ENCODE results near the gene NUP107. TPM values are rescaled to one million over a fixed set of nuclear protein-coding genes. Genes with fewer than 3 reads are reported as not detected.
A peak's percentile ranks its signal among the peaks of the same experiment; 100 is the strongest.
"Not testable (repeated sequence)": the region's sequence is repeated elsewhere in the genome, so short reads cannot be mapped to it uniquely, and the experiment has no call there.

Gene NUP107
- total RNA-seq (2014; rRNA removed; shearing (Covaris generic)) = 58.3 and 145 TPM in 2 replicates

GRCh38 chr12:68686595-68687521, at the start of gene NUP107:
TSS of gene NUP107 (plus strand) at chr12:68686978. CDS start at chr12:68687066, 88 bp downstream.
- DNase-seq (ENCODE audit: low spot score) = peak; percentile 96
- in situ Hi-C loops (cut with HindIII; ENCODE audit: low sequenced_read_pairs) = no loop called here

GRCh38 chr12:68637439-68637838, 49.3 kb upstream of the NUP107 start:
- in situ Hi-C loops (cut with HindIII; ENCODE audit: low sequenced_read_pairs); DNase-seq (ENCODE audit: low spot score): not testable (repeated sequence)

DNA sequence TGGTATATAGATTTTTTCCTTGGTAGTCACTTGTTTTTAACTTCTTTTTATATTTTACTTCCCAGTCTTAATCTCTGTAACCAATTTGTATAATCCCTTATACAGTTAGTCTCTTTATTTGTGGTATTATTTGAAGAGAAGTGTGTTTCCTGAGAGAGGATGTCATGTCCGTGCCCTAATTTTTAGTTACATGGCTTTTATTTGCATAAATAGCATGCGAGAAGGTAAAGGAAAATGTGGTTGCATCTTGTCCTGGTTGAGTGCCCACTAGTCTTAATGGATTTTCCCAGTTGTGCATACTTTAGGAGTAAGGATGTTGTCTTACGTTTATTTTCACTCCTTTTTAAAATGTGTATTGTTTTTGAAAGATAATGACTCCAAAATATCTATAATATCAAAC, 48.6 kb upstream of the NUP107 start:
- DNase-seq (ENCODE audit: low spot score) = no peak

DNA sequence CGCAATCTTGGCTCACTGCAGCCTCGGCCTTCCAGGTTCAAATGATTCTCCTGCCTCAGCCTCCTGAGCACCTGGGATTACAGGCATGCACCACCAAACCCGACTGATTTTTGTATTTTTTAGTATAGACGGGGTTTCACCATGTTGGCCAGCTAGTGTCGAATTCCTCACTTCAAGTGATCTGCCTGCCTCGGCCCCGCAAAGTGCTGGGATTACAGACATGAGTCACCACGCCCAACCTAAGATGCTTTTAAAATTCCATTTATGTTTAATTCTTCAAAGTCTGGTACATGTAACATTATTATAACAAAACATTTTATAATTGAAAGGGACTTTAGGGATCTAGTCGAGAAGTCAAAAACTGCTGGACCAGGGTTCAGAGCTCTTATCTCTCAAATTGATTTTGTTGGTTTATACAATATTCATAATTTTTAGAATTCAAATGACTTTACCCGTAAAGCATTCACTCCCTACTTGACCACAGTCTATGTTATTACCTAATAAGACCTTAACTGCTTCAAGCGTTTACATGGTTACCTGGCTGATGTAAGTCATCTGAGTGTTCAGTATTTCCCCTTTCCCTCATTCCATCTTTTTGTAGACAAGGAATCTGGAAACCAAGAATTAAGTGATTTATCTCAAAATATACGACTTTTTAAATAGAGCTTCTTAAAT, 47.9 kb upstream of the NUP107 start:
- in situ Hi-C loops (cut with HindIII; ENCODE audit: low sequenced_read_pairs) = no loop called here
- DNase-seq (ENCODE audit: low spot score) = no peak

More for the DNA sequence above, 48.6 kb upstream of the NUP107 start:
- in situ Hi-C loops (cut with HindIII; ENCODE audit: low sequenced_read_pairs) = no loop called here

DNA sequence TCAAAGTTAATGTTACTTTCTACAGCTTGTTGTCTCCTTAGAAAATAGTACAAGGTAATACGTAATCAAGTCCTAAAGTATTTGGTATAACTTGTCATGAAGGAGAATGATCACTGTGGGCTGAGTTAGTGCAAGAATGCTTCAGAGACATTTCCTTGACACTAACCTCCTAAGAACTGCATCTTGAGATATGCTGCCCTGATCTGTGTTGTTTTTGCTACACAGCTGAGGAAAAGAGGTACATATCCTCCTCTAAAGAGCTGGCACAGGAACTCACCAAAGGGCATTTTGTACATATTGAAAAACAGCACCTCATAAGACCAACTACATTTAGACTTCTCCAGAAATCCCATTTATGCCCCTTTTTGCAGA, 47.4 kb upstream of the NUP107 start:
- in situ Hi-C loops (cut with HindIII; ENCODE audit: low sequenced_read_pairs) = no loop called here

DNA sequence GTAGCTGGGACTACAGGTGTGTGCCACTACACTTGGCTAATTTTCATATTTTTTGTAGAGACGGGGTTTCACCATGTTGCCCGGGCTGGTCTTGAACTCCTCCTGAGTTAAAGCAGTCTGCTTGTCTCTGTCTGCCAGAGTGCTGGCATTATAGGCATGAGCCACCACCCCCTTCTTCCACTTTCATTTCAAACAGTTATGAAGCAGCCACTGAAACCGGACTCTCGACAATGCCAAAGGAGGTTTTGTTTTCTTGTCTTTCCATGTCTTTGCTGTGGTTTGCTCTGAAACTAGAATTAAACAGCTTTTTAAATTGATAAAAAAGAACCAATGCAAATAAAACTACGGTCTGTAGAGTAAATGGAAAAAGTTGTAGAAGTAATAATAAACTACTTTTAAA, 45.6 kb upstream of the NUP107 start:
- in situ Hi-C loops (cut with HindIII; ENCODE audit: low sequenced_read_pairs) = no loop called here
- no peak for DNase-seq (ENCODE audit: low spot score)

More for the DNA sequence above, 47.4 kb upstream of the NUP107 start:
- no peak for DNase-seq (ENCODE audit: low spot score)

- in situ Hi-C loops (cut with HindIII; ENCODE audit: low sequenced_read_pairs) = no loop called here
- DNase-seq (ENCODE audit: low spot score) = no peak
Observed at GRCh38 chr12:68646484-68646883, 40.3 kb upstream of the NUP107 start.

DNA sequence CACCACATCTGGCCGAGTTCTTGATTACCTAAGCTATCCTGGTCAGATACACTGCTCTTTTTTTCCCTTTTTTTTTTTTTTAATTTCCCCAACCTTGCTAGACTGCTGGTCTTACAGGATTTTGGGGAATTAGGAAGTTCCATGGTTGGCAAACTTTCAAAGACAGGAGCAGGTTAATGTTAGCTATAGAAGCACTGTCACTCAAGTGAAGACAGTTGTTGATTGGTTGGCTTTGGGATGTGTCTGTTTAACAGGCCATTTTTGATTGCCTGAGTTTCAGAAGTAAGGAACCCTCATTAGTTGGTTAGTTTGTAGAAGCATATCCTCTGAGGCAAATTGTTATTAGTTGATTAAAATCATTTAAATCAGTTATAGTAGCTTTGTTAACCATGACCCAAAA, 39.3 kb upstream of the NUP107 start:
- in situ Hi-C loops (cut with HindIII; ENCODE audit: low sequenced_read_pairs) = no loop called here
- no peak for DNase-seq (ENCODE audit: low spot score)

DNA sequence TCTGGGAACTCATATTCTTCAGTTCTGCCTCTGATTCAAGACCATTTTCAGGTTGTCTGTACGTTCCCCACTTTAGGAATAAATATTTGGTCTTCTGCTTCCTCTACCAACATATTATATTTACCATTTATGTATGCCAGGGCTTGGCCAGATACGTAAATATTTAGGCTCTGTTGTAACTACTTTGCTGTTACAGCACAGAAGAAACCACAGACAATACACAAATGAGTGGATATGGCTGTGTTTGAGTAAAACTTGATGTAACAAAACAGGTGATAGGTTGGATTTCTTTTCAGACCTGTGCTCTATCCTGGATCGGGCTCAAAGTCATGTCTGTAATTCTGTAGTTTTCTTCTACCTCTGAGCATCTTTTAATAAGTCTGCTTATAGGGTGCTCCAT, 38.6 kb upstream of the NUP107 start:
- in situ Hi-C loops (cut with HindIII; ENCODE audit: low sequenced_read_pairs) = no loop called here
- DNase-seq (ENCODE audit: low spot score) = no peak

- in situ Hi-C loops (cut with HindIII; ENCODE audit: low sequenced_read_pairs) = no loop called here
- no peak for DNase-seq (ENCODE audit: low spot score)
Observed at GRCh38 chr12:68665016-68665569, 21.7 kb upstream of the NUP107 start.

DNA sequence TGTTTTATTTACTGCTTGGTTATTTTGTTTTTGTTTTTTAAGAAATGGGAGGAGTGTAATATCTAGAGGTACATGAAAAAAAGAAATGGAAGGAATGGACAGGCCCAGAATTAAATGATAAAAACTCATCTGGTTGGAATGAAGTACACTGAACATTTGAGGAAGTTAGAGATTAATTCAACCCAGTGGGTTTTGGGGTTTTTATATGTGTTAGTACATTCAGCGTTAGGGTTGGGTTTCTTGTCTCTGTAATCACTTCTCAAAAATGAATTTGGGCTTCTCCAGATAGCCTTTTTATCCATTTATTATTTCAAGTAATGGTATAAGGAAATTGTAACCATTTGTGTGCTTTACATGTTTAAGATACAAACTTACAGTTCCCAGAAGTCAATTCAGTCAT, 19.5 kb upstream of the NUP107 start:
- in situ Hi-C loops (cut with HindIII; ENCODE audit: low sequenced_read_pairs) = no loop called here
- no peak for DNase-seq (ENCODE audit: low spot score)

DNA sequence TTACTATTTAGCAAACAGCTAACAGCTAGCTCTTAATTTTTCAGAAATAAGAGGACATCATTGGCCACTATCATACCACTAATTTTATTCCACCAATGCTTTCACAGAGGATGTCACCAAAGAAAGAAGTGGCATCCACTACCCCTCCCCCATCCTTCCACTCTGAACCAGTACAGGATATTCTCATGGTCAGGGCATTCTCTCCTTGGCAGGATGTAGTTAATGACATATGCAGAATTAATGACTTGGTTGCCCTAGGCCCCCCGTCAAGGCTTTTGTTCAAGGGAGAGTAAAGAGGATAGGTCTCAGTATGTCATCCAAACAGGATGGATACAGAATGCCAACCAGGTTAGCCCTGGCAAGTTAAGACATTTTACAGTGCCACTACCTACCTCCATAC, 18.9 kb upstream of the NUP107 start:
- no peak for DNase-seq (ENCODE audit: low spot score)
- in situ Hi-C loops (cut with HindIII; ENCODE audit: low sequenced_read_pairs) = no loop called here

- no peak for DNase-seq (ENCODE audit: low spot score)
- in situ Hi-C loops (cut with HindIII; ENCODE audit: low sequenced_read_pairs) = no loop called here
Observed at GRCh38 chr12:68671179-68671578, 15.6 kb upstream of the NUP107 start.

- in situ Hi-C loops (cut with HindIII; ENCODE audit: low sequenced_read_pairs) = no loop called here
- no peak for DNase-seq (ENCODE audit: low spot score)
Observed at GRCh38 chr12:68673788-68674187, 13.0 kb upstream of the NUP107 start.

GRCh38 chr12:68674376-68674775, 12.4 kb upstream of the NUP107 start:
- DNase-seq (ENCODE audit: low spot score) = no peak
- in situ Hi-C loops (cut with HindIII; ENCODE audit: low sequenced_read_pairs) = no loop called here

- in situ Hi-C loops (cut with HindIII; ENCODE audit: low sequenced_read_pairs) = no loop called here
Observed at GRCh38 chr12:68675101-68675842, 11.5 kb upstream of the NUP107 start.

GRCh38 chr12:68676854-68677253, 9.9 kb upstream of the NUP107 start:
- in situ Hi-C loops (cut with HindIII; ENCODE audit: low sequenced_read_pairs); DNase-seq (ENCODE audit: low spot score): not testable (repeated sequence)

More at GRCh38 chr12:68675101-68675842, 11.5 kb upstream of the NUP107 start:
- no peak for DNase-seq (ENCODE audit: low spot score)

DNA sequence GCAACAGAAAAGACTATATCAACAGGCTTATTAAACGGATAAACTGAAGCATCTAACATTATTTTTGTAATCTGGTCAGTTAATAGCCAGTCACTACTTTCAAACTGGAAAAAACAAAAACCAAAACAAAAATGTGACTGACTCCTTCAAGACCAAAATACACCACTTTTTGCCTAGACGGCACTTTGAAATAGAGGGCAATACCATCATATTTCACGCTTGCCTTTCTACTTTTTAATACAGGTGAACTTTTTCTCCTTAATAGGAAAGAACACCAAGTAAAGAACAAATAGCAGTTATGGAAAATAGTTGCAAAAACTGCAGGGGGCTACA, 550 bp upstream of the NUP107 start:
- DNase-seq (ENCODE audit: low spot score) = no peak
- in situ Hi-C loops (cut with HindIII; ENCODE audit: low sequenced_read_pairs) = no loop called here

DNA sequence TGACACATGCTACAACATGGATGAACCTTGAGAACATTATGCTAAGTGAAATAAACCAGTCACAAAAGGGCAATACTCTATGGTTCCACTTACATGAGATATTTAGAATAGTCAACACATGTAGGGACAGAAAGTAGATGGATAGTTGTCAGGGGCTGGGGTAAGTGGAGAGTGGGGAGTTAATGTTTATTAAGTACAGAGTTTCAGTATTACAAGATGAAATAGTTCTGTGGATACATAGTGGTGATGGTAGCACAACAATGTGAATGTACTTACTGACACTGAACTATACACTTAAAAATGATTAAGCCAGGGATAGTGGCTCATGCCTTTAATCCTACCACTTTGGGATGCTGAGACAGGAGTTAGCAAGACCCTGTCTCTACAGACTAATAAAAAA, 8.7 kb downstream of the NUP107 start:
- DNase-seq (ENCODE audit: low spot score) = no peak
- in situ Hi-C loops (cut with HindIII; ENCODE audit: low sequenced_read_pairs) = no loop called here

DNA sequence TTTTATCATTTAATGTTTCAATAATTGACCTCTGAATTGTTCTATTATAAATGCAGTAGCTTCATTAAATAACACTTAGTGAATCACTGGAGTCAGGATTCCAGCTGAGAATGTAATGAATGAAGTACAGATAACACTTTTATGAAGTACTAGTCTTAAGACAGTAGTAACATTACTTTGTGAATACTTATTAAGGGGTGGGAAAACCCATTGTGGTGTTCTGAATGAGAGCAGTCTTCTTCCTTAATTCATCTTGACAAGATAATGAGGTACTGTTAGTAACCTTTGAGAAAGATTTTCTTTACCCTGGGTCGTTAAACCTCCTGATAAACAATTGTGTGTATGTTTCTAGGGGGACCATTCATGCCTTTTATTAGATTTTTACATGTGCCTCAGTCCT, 12.7 kb downstream of the NUP107 start:
- in situ Hi-C loops (cut with HindIII; ENCODE audit: low sequenced_read_pairs) = no loop called here
- DNase-seq (ENCODE audit: low spot score) = no peak

All from G401 (cell line).